Measurements from ENCODE around the gene ZNF33B.

GRCh38 chr10:42598249-42598873, 40.0 kb downstream of the ZNF33B start:
- TF ChIP-seq POLR2A (IDR thresholded peaks at IDR 0.05) (no peak), CTCF (IDR thresholded peaks at IDR 0.05) (no peak)

Data from lower leg skin (tissue), 3 donors.